OCI-LY1 (cell line): ENCODE data around the gene GORASP1.

ENCODE experiments used
- H2AFZ ChIP-seq: fragments of 200-600 bp; sonication (generic), shearing (Covaris generic); 2 replicates; pipeline ENCODE4 v1.6.0; 2014; ENCODE audit warnings: antibody characterized with exemption, mild to moderate bottlenecking, low read length
- H3F3A ChIP-seq: fragments of 200-600 bp; sonication (generic), shearing (Covaris generic); 2 replicates; pipeline ENCODE4 v1.6.0; 2014; ENCODE audit warnings: mild to moderate bottlenecking, antibody characterized with exemption, low read length, moderate library complexity; ENCODE audit not compliant: insufficient read depth
- H3K27ac ChIP-seq: fragments of 200-600 bp; sonication (generic); 2 replicates; pipeline ENCODE4 v1.5.1; 2014; ENCODE audit warnings: low read length, mixed run types, mild to moderate bottlenecking, low read depth; ENCODE audit not compliant: poor library complexity, severe bottlenecking
- H3K27me3 ChIP-seq: fragments of 200-600 bp; sonication (generic); 2 replicates; pipeline ENCODE4 v1.6.0; 2014; ENCODE audit warnings: antibody characterized with exemption, mild to moderate bottlenecking, low read length, moderate library complexity; ENCODE audit not compliant: insufficient read depth
- H3K36me3 ChIP-seq: fragments of 200-600 bp; sonication (generic); 2 replicates; pipeline ENCODE4 v1.6.1; 2014; ENCODE audit warnings: mild to moderate bottlenecking, antibody characterized with exemption, low read length, moderate library complexity, mixed read lengths; ENCODE audit not compliant: insufficient read depth
- H3K4me1 ChIP-seq: fragments of 200-600 bp; sonication (generic); 2 replicates; pipeline ENCODE4 v1.5.1; 2014; ENCODE audit warnings: mild to moderate bottlenecking, low read length, moderate library complexity; ENCODE audit not compliant: insufficient read depth, severe bottlenecking
- H3K4me2 ChIP-seq: fragments of 200-600 bp; sonication (generic), shearing (Covaris generic); 2 replicates; pipeline ENCODE4 v1.6.1; 2014; ENCODE audit warnings: low read length
- H3K4me3 ChIP-seq: fragments of 200-600 bp; sonication (generic); 2 replicates; pipeline ENCODE4 v1.5.1; 2014; ENCODE audit warnings: low read length, low read depth, mild to moderate bottlenecking, mixed read lengths; ENCODE audit not compliant: poor library complexity, severe bottlenecking
- H3K79me2 ChIP-seq: fragments of 200-600 bp; shearing (Covaris generic); 2 replicates; pipeline ENCODE4 v1.6.1; 2016; ENCODE audit warnings: mixed run types, low read length, mixed read lengths; ENCODE audit not compliant: insufficient read depth
- H3K9ac ChIP-seq: fragments of 200-600 bp; sonication (generic), shearing (Covaris generic); 2 replicates; pipeline ENCODE4 v1.6.1; 2014; ENCODE audit warnings: mild to moderate bottlenecking, low read length, mixed read lengths
- H3K9me2 ChIP-seq: fragments of 200-600 bp; sonication (generic), shearing (Covaris generic); 2 replicates; pipeline ENCODE4 v1.6.1; 2014; ENCODE audit warnings: low read depth, mild to moderate bottlenecking, low read length, mixed read lengths
- H3K9me3 ChIP-seq: fragments of 200-600 bp; shearing (Covaris generic); 2 replicates; pipeline ENCODE4 v1.6.1; 2014; ENCODE audit warnings: low read length, mixed read lengths
- H4K20me1 ChIP-seq: fragments of 200-600 bp; sonication (generic), shearing (Covaris generic); 2 replicates; pipeline ENCODE4 v1.6.0; 2016; ENCODE audit warnings: mild to moderate bottlenecking, low read length; ENCODE audit not compliant: insufficient read depth
- CTCF ChIP-seq: fragments of 200-600 bp; sonication (generic), shearing (Covaris generic); IDR thresholded peaks from 2 replicates; pipeline ENCODE4 v1.5.1; 2017; ENCODE audit warnings: mild to moderate bottlenecking, antibody characterized with exemption, low read length, moderate library complexity, mixed read lengths
- EZH2 ChIP-seq: fragments of 200-600 bp; sonication (generic), shearing (Covaris generic); IDR thresholded peaks from 2 replicates; pipeline ENCODE4 v1.8.0; 2017; ENCODE audit warnings: borderline replicate concordance, mixed run types, mild to moderate bottlenecking, antibody characterized with exemption, low read length, moderate library complexity, mixed read lengths

The GORASP1 gene

GRCh38 chr3:39080026-39080425 is 27.4 kb downstream of the GORASP1 start:
- no peaks in the 10 kb centered on the region for H3K4me1 ChIP-seq
- H3K27ac ChIP-seq = no peak overlapping the region
- H3K4me2 ChIP-seq = no peak overlapping the region
- H3K79me2 ChIP-seq = no peaks in the 10 kb centered on the region
- H4K20me1 ChIP-seq = no peaks in the 10 kb centered on the region
- no peak overlapping the region for H3K9ac ChIP-seq
- H3K27me3 ChIP-seq = no peaks in the 10 kb centered on the region
- no peaks in the 10 kb centered on the region for H3F3A ChIP-seq
- H2AFZ ChIP-seq = no peak overlapping the region
- H3K9me3 ChIP-seq = no peaks in the 10 kb centered on the region
- no peak overlapping the region for H3K4me3 ChIP-seq
- no peaks in the 10 kb centered on the region for H3K9me2 ChIP-seq
- TF ChIP-seq CTCF (no peak), EZH2 (no peak)
- peaks cover 40% of the 10 kb centered on the region for H3K36me3 ChIP-seq

GRCh38 chr3:39079530-39079929 is 27.9 kb downstream of the GORASP1 start:
- Histone ChIP-seq H3F3A (no peaks in the 10 kb centered on the region), H3K36me3 (peaks cover 42% of the 10 kb centered on the region), H4K20me1 (no peaks in the 10 kb centered on the region), H3K9me3 (no peaks in the 10 kb centered on the region), H3K79me2 (no peaks in the 10 kb centered on the region), H3K9me2 (no peaks in the 10 kb centered on the region), H3K27ac (no peak overlapping the region), H3K9ac (no peak overlapping the region), H3K4me2 (no peak overlapping the region), H2AFZ (no peak overlapping the region), H3K4me3 (no peak overlapping the region), H3K27me3 (no peaks in the 10 kb centered on the region), H3K4me1 (no peaks in the 10 kb centered on the region)
- peak; percentile 15; the same call in 1 of the 2 replicates for TF ChIP-seq CTCF
- TF ChIP-seq EZH2 = no peak

GRCh38 chr3:39075910-39076309 is 31.5 kb downstream of the GORASP1 start:
- Histone ChIP-seq H3F3A (no peaks in the 10 kb centered on the region), H3K27me3 (no peaks in the 10 kb centered on the region), H3K4me2 (no peak overlapping the region), H3K9me3 (no peaks in the 10 kb centered on the region), H4K20me1 (no peaks in the 10 kb centered on the region), H3K36me3 (peaks cover 73% of the 10 kb centered on the region), H3K4me3 (no peak overlapping the region), H3K9ac (no peak overlapping the region), H3K4me1 (no peaks in the 10 kb centered on the region), H3K9me2 (no peaks in the 10 kb centered on the region), H3K79me2 (no peaks in the 10 kb centered on the region), H3K27ac (no peak overlapping the region), H2AFZ (no peak overlapping the region)
- no peak for TF ChIP-seq EZH2
- no peak for TF ChIP-seq CTCF
